Measurements from ENCODE around the gene RPS21. TPM values are rescaled to one million over a fixed set of nuclear protein-coding genes. Genes with fewer than 3 reads are reported as not detected.

RPS21 gene
- polyA plus RNA-seq, 1 of the 3 experiments (the other 2 are of a cell fraction): 16,625 TPM

DNA sequence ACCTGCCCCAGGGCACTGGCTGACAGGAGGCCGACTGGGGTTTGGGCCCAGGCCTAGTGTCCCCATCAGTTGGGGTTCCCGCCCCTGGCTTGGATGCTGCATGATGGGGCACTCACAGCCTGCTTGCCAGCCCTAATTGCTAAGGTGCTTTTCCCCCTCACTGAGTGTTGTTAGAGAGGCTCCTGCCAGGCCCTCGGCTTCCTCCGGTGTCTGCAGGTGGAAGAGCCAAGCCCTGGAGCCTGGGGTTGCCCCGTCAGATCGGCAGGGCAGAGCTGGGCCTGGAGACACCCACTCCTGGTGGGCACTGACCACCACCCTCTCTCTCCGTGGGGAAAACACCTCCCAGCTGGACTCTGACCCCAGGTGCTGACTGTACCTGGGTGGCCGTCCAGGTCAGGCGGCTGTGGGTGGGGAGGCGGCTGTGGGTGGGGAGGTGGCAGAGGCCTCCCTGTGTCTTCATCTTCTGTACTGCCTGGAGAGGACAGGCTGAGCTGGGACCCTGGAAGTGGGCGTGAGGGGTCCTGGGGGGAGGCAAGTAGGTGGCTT, 26.2 kb downstream of the RPS21 start:
- H3K9me3 ChIP-seq: no peaks in the 10 kb centered on the region
- 60% methylated on average over 2 of the region's 11 CpGs for WGBS (ENCODE audit: low lambda C conversion rate)
- no peak overlapping the region for H3K4me3 ChIP-seq (ENCODE audit: low read depth in 2 of 2, low read length in 1 of 2)
- ChIA-PET CTCF (interaction anchor here (0.8 to 1.3 kb wide), 3 partner anchors 15 to 204 kb away, joined by 3 to 4 read pairs (median 3); partner anchors contain the start of gene RBBP8NL), POLR2A (no interaction called here)
- DNase-seq: no peak
- H2AFZ ChIP-seq (ENCODE audit: low read depth): no peak overlapping the region
- no peak overlapping the region for H3K27ac ChIP-seq (ENCODE audit: low read depth in 2 of 2, low read length in 1 of 2)
- no peaks in the 10 kb centered on the region for H3K36me3 ChIP-seq (replicated peaks in 1 of 2; ENCODE audit: control insufficient read depth in 1 of 2, insufficient read depth in 2 of 2, low read length in 1 of 2)
- no peaks in the 10 kb centered on the region for H3K9me2 ChIP-seq
- H3F3A ChIP-seq (replicated peaks; ENCODE audit: insufficient read depth): no peaks in the 10 kb centered on the region
- no peaks in the 10 kb centered on the region for H3K79me2 ChIP-seq (ENCODE audit: insufficient read depth)
- peaks cover 0 to 21% of the 10 kb centered on the region in 2 experiments; a peak in 1 of 4 replicates for H3K4me1 ChIP-seq (ENCODE audit: control insufficient read depth in 1 of 2, insufficient read depth in 2 of 2, low read depth in 1 of 2, low read length in 1 of 2)
- H3K27me3 ChIP-seq (ENCODE audit: insufficient read depth): no peaks in the 10 kb centered on the region
- no peaks in the 10 kb centered on the region for H4K20me1 ChIP-seq (ENCODE audit: insufficient read depth)
- H3K9ac ChIP-seq: no peak overlapping the region
- TF ChIP-seq RXRA (IDR thresholded peaks at IDR 0.05; ENCODE audit: borderline replicate concordance, low read depth) (no peak), TCF12 (IDR thresholded peaks at IDR 0.05) (no peak), GABPA (IDR thresholded peaks at IDR 0.05; ENCODE audit: low read depth) (no peak), FOXJ3 (CRISPR knock-in tag; IDR thresholded peaks at IDR 0.05) (no peak), FOSL2 (IDR thresholded peaks at IDR 0.05; ENCODE audit: borderline replicate concordance, low read depth) (no peak), JUND (IDR thresholded peaks at IDR 0.05) (no peak), MEF2A (IDR thresholded peaks at IDR 0.05; ENCODE audit: borderline replicate concordance, low read depth) (no peak), NRF1 (IDR thresholded peaks at IDR 0.05; ENCODE audit: low read depth, low read length) (no peak), EP300 (IDR thresholded peaks at IDR 0.05; ENCODE audit: borderline replicate concordance in 1 of 2, low read depth in 1 of 2, low read length in 1 of 2) (no peak), TAF1 (IDR thresholded peaks at IDR 0.05; ENCODE audit: borderline replicate concordance, low read depth, low read length) (no peak), CHD2 (IDR thresholded peaks at IDR 0.05; ENCODE audit: low read length, partially characterized antibody) (no peak), RFX5 (IDR thresholded peaks at IDR 0.05; ENCODE audit: low read length) (no peak), RAD21 (IDR thresholded peaks at IDR 0.05; ENCODE audit: low read length) (no peak)
- TF ChIP-seq, protein P1, sequence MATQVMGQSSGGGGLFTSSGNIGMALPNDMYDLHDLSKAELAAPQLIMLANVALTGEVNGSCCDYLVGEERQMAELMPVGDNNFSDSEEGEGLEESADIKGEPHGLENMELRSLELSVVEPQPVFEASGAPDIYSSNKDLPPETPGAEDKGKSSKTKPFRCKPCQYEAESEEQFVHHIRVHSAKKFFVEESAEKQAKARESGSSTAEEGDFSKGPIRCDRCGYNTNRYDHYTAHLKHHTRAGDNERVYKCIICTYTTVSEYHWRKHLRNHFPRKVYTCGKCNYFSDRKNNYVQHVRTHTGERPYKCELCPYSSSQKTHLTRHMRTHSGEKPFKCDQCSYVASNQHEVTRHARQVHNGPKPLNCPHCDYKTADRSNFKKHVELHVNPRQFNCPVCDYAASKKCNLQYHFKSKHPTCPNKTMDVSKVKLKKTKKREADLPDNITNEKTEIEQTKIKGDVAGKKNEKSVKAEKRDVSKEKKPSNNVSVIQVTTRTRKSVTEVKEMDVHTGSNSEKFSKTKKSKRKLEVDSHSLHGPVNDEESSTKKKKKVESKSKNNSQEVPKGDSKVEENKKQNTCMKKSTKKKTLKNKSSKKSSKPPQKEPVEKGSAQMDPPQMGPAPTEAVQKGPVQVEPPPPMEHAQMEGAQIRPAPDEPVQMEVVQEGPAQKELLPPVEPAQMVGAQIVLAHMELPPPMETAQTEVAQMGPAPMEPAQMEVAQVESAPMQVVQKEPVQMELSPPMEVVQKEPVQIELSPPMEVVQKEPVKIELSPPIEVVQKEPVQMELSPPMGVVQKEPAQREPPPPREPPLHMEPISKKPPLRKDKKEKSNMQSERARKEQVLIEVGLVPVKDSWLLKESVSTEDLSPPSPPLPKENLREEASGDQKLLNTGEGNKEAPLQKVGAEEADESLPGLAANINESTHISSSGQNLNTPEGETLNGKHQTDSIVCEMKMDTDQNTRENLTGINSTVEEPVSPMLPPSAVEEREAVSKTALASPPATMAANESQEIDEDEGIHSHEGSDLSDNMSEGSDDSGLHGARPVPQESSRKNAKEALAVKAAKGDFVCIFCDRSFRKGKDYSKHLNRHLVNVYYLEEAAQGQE (IDR thresholded peaks at IDR 0.05; ENCODE audit: low read depth, low read length): no peak
- TF ChIP-seq, protein P2, sequence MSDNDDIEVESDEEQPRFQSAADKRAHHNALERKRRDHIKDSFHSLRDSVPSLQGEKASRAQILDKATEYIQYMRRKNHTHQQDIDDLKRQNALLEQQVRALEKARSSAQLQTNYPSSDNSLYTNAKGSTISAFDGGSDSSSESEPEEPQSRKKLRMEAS (IDR thresholded peaks at IDR 0.05; ENCODE audit: low read depth): no peak
- H3K4me2 ChIP-seq: no peak overlapping the region
